ENCODE data around the gene CYTH4. TPM values are rescaled to one million over a fixed set of nuclear protein-coding genes. Genes with fewer than 3 reads are reported as not detected.
A peak's percentile ranks its signal among the peaks of the same experiment; 100 is the strongest.
"Not testable (repeated sequence)": the region's sequence is repeated elsewhere in the genome, so short reads cannot be mapped to it uniquely, and the experiment has no call there.

The CYTH4 gene
- total RNA-seq, 1 experiment from 2014 or later = not detected

- H3K36me3 Mint-ChIP-seq (ENCODE audit: insufficient read depth, unreplicated experiment) = peaks cover 6% of the 10 kb centered on the region
- no peak overlapping the region for H3K4me3 Mint-ChIP-seq (ENCODE audit: unreplicated experiment)
- no peak overlapping the region for H3K27ac Mint-ChIP-seq (ENCODE audit: low read depth, unreplicated experiment)
- CTCF ChIA-PET = interaction anchor here (0.6 to 1.5 kb wide), 5 partner anchors 8 to 1381 kb away, joined by 3 to 6 read pairs (median 4); partner anchors contain the start of gene GTPBP1
- H3K4me1 Mint-ChIP-seq (ENCODE audit: insufficient read depth, unreplicated experiment) = peaks cover 28% of the 10 kb centered on the region
- POLR2A ChIA-PET = no interaction called here
- intact Hi-C loops (cut with micrococcal nuclease) = no loop called here
- TF ChIP-seq CTCF (IDR thresholded peaks at IDR 0.05; ENCODE audit: unreplicated experiment) = no peak
- BruUV-seq (replicated peaks) = no TSS peak
- no peaks in the 10 kb centered on the region for H3K27me3 Mint-ChIP-seq (ENCODE audit: insufficient read depth, unreplicated experiment)
- no peaks in the 10 kb centered on the region for H3K9me3 Mint-ChIP-seq (ENCODE audit: unreplicated experiment)
- DNase-seq (ENCODE audit: unreplicated experiment) = no peak
These were observed 42.2 kb downstream of the CYTH4 start for GRCh38 chr22:37324340-37325038.

- POLR2A ChIA-PET = no interaction called here
- H3K36me3 Mint-ChIP-seq (ENCODE audit: insufficient read depth, unreplicated experiment) = peaks cover 6% of the 10 kb centered on the region
- CTCF ChIA-PET = interaction anchor here (1.2 to 1.5 kb wide), 2 partner anchors 8 to 130 kb away, joined by 4 to 6 read pairs; no protein-coding TSS in a partner anchor
- DNase-seq (ENCODE audit: unreplicated experiment) = no peak
- TF ChIP-seq CTCF (IDR thresholded peaks at IDR 0.05; ENCODE audit: unreplicated experiment) = no peak
- H3K4me1 Mint-ChIP-seq (ENCODE audit: insufficient read depth, unreplicated experiment) = peaks cover 33% of the 10 kb centered on the region
- H3K27ac Mint-ChIP-seq (ENCODE audit: low read depth, unreplicated experiment) = no peak overlapping the region
- H3K9me3 Mint-ChIP-seq (ENCODE audit: unreplicated experiment) = no peaks in the 10 kb centered on the region
- no peak overlapping the region for H3K4me3 Mint-ChIP-seq (ENCODE audit: unreplicated experiment)
- intact Hi-C loops (cut with micrococcal nuclease) = no loop called here
- BruUV-seq (replicated peaks) = no TSS peak
- no peaks in the 10 kb centered on the region for H3K27me3 Mint-ChIP-seq (ENCODE audit: insufficient read depth, unreplicated experiment)
These were observed 42.7 kb downstream of the CYTH4 start for GRCh38 chr22:37325039-37325395.

GRCh38 chr22:37326726-37327125 lies 44.4 kb downstream of the CYTH4 start:
- no peak for DNase-seq (ENCODE audit: unreplicated experiment)
- H3K4me3 Mint-ChIP-seq (ENCODE audit: unreplicated experiment) = no peak overlapping the region
- TF ChIP-seq CTCF (IDR thresholded peaks at IDR 0.05; ENCODE audit: unreplicated experiment) = no peak
- H3K36me3 Mint-ChIP-seq (ENCODE audit: insufficient read depth, unreplicated experiment) = peaks cover 6% of the 10 kb centered on the region
- ChIA-PET POLR2A (no interaction called here), CTCF (interaction anchor here (0.7 to 1.4 kb wide), 2 partner anchors 129 to 132 kb away, joined by 3 to 6 read pairs; no protein-coding TSS in a partner anchor)
- H3K9me3 Mint-ChIP-seq (ENCODE audit: unreplicated experiment) = no peaks in the 10 kb centered on the region
- no TSS peak for BruUV-seq (replicated peaks)
- H3K4me1 Mint-ChIP-seq (ENCODE audit: insufficient read depth, unreplicated experiment) = peaks cover 34% of the 10 kb centered on the region
- intact Hi-C loops (cut with micrococcal nuclease) = no loop called here
- peak overlapping the region; percentile 80 for H3K27ac Mint-ChIP-seq (ENCODE audit: low read depth, unreplicated experiment)
- H3K27me3 Mint-ChIP-seq (ENCODE audit: insufficient read depth, unreplicated experiment) = no peaks in the 10 kb centered on the region

- no TSS peak for BruUV-seq (replicated peaks)
- peak; percentile 77 for DNase-seq (ENCODE audit: unreplicated experiment)
- Mint-ChIP-seq H3K4me1 (ENCODE audit: insufficient read depth, unreplicated experiment) (peaks cover 34% of the 10 kb centered on the region), H3K9me3 (ENCODE audit: unreplicated experiment) (no peaks in the 10 kb centered on the region), H3K27ac (ENCODE audit: low read depth, unreplicated experiment) (peak overlapping the region; percentile 80), H3K4me3 (ENCODE audit: unreplicated experiment) (no peak overlapping the region), H3K27me3 (ENCODE audit: insufficient read depth, unreplicated experiment) (no peaks in the 10 kb centered on the region), H3K36me3 (ENCODE audit: insufficient read depth, unreplicated experiment) (peaks cover 6% of the 10 kb centered on the region)
- intact Hi-C loops (cut with micrococcal nuclease) = loop anchor here (1.0 kb wide), 1 partner anchor 104 kb away; no protein-coding TSS in a partner anchor
- no peak for TF ChIP-seq CTCF (IDR thresholded peaks at IDR 0.05; ENCODE audit: unreplicated experiment)
- ChIA-PET POLR2A (interaction anchor here (0.7 to 1.5 kb wide), 3 partner anchors 12 to 128 kb away, joined by 3 to 7 read pairs (median 3); no protein-coding TSS in a partner anchor), CTCF (interaction anchor here (0.6 to 4.1 kb wide), 3 partner anchors 11 to 100 kb away, joined by 3 to 18 read pairs (median 3); no protein-coding TSS in a partner anchor)
These were observed 45.7 kb downstream of the CYTH4 start for GRCh38 chr22:37328017-37328416.

GRCh38 chr22:37328538-37329237 lies 46.4 kb downstream of the CYTH4 start:
- intact Hi-C loops (cut with micrococcal nuclease) = loop anchor here (1.0 kb wide), 1 partner anchor 104 kb away; no protein-coding TSS in a partner anchor
- H3K9me3 Mint-ChIP-seq (ENCODE audit: unreplicated experiment); H3K27me3 Mint-ChIP-seq (ENCODE audit: insufficient read depth, unreplicated experiment); DNase-seq (ENCODE audit: unreplicated experiment); H3K4me3 Mint-ChIP-seq (ENCODE audit: unreplicated experiment); H3K36me3 Mint-ChIP-seq (ENCODE audit: insufficient read depth, unreplicated experiment); BruUV-seq (replicated peaks): not testable (repeated sequence)
- ChIA-PET POLR2A (interaction anchor here (0.7 to 1.5 kb wide), 3 partner anchors 11 to 127 kb away, joined by 3 to 7 read pairs (median 3); no protein-coding TSS in a partner anchor), CTCF (interaction anchor here (0.6 to 4.1 kb wide), 3 partner anchors 11 to 100 kb away, joined by 3 to 18 read pairs (median 3); no protein-coding TSS in a partner anchor)
- Mint-ChIP-seq H3K4me1 (ENCODE audit: insufficient read depth, unreplicated experiment) (peaks cover 31% of the 10 kb centered on the region), H3K27ac (ENCODE audit: low read depth, unreplicated experiment) (peak overlapping the region; percentile 80)
